UCSD-AML1 (cell line): ENCODE data around the gene PLEKHO2.

ENCODE experiments used
- DNase-seq: peaks from one replicate; lab custom pipeline; 2025; ENCODE audit not compliant: unreplicated experiment; lab: John Stamatoyannopoulos, UW

PLEKHO2 gene

GRCh38 chr15:64825431-64826294 lies 16.1 kb upstream of the PLEKHO2 start, which contains the start of gene PIF1:
TSS of gene PIF1 (minus strand) at chr15:64825647. CDS start at chr15:64824335, 1,312 bp downstream.
- peak; percentile 83 for DNase-seq

DNA sequence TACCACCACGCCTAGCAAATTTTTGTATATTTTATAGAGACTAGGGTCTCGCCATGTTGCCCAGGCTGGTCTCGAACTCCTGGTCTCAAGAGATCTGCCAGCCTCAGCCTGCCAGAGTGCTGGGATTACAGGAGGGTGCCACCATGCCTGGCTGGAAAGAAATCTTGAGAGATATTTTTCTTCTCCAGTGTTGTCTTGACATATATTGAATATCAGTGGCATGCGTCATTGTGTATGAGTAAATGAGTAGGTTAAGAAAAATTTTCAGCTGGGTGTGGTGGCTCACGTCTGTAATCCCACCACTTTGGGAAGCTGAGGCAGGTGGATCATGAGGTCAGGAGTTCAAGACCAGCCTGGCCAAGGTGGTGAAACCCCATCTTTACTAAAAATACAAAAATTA lies 12.7 kb upstream of the PLEKHO2 start:
- DNase-seq, result no peak

DNA sequence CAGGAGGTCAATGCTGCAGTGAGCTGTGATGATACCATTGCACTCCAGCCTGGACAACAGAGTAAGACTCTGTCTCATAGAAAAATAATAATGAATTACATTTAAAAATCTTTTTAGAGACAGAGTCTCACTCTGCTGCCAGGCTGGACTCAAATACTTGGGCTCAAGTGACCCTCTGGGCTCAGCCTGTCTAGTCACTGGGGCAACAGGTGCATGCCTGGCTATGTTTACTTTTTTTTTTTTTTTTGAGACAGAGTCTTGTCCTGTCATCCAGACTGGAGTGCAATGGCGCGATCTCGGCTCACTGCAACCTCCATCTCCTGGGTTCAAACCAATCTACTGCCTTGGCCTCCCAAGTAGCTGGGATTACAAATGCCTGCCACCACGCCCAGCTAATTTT lies 8.0 kb upstream of the PLEKHO2 start:
- no peak for DNase-seq

GRCh38 chr15:64836023-64836536 lies 5.6 kb upstream of the PLEKHO2 start:
- DNase-seq, result no peak

DNA sequence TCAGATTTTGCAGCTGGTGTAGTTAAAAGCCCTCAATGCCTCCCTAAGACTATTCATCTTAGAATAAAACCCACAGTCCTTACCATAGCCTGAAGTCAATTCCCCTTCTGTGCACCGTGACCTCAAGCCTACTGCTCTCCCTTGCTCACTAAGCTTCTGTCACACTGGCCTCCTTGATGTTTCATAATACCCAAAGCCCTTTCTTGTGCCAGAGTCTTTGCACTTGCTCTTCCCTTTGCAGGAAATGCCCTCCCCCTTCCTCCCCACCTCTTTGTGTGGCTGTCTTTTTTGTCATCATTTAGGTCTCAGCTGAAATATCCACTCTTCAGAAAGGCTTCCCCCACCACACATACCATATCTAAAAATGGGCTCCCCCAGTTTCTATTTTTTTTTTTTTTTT lies 4.2 kb upstream of the PLEKHO2 start:
- peak; percentile 38 for DNase-seq

DNA sequence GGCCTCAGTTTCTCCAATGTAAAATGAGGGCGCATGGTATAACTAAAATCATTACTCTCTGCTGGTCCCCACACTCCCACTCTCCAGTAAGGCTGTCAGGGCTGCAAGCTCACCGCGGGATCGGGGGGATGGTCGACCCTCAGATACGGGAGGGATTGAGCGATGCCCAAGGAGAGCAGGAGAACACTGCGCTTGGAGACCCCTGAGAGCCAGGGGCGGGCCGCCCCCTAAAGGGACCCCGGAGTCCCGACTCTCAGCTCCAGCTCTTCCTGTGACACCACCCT lies 713 bp upstream of the PLEKHO2 start:
- no peak for DNase-seq

DNA sequence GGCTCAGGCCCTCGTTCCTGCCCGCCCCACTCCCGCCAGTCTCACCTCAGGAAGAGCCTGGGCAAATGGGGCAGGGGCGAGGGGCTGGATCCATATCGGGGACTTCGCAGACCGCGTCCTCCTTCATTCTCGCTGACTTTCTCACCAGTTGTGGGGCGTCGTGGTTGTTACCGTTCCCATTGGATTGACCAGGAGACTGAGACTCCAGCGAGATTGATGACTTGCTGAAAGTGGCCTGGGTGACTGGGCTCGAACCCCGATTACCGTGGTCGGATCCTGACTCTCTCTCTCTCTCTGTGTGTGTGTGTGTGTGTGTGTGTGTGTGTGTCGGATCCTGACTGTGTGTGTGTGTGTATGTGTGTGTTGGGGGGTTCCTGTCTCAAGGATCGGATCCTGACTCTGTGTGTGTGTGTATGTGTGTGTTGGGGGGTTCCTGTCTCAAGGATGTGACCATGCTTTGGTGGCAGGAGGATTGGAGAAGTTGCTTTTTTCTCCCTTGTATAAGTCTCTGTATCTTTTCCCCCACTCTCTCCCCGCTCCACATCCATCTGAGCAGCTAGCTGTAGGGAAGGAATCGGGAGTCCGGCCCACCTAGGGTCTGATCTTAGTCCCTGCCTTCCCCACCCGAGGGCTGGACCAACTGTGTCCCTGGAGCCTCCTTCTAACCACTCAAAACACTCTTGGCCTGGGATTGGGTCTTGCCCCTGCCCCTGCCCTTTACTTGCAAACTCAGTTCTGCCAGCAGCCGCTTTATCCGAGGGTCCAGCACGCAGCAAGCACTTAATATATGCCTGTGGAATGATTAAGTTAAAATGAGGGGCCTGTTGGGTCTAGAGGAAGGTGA lies 603 bp downstream of the PLEKHO2 start:
- peak; percentile 48 for DNase-seq

- DNase-seq, result peak; percentile 77
Measured at GRCh38 chr15:64842986-64843561, 1.4 kb downstream of the PLEKHO2 start.

DNA sequence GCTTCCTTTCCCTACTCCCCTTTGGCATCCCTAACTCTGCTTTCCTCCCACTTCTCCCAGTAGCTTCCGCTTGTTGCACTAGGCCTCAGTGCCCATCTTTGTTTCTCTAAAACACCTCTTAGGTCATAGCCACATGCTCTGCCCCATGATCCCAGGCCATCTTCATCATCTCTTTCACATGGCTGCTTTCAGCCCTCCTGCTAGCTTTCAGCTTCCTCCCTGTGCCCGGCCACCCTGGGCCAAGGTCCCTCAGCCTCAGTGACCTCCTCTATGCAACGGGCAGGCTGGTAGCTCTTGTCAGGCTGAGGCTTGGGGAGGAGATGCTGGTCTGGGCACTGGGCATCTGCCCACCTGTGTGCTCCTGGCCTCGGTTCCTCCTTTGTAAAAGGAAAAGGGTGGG lies 2.3 kb downstream of the PLEKHO2 start:
- DNase-seq, result no peak

- peak; percentile 34 for DNase-seq
Measured at GRCh38 chr15:64844576-64845145, 2.9 kb downstream of the PLEKHO2 start.

DNA sequence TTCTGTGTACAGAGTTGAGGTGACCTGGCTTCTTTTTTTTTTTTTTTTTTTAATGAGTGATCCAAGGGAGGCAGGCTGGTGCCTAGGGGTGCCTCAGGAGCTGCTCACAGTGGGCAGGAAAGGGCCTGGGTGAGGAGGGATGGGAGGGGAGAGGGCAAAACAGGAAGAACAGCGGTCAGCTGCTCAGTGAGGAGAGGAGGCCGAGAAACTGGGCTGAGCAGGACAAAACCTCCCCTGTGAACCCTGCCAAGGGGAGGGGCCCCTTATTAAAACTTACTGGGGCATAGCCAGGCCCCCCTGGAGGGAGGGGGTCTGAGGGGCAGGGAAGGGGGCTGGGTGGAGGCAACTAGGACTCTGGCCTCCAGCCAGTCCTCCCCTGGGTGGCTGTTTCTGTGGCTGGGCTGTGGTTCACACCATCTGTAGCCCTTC lies 3.5 kb downstream of the PLEKHO2 start:
- DNase-seq, result peak; percentile 49

- DNase-seq, result no peak
Measured at GRCh38 chr15:64845831-64846595, 4.3 kb downstream of the PLEKHO2 start.

- DNase-seq, result no peak
Measured at GRCh38 chr15:64847016-64847415, 5.3 kb downstream of the PLEKHO2 start.

- no peak for DNase-seq
Measured at GRCh38 chr15:64847448-64847847, 5.7 kb downstream of the PLEKHO2 start.

- DNase-seq, result no peak
Measured at GRCh38 chr15:64847876-64848716, 6.4 kb downstream of the PLEKHO2 start.

- no peak for DNase-seq
Measured at GRCh38 chr15:64850778-64851502, 9.2 kb downstream of the PLEKHO2 start.

DNA sequence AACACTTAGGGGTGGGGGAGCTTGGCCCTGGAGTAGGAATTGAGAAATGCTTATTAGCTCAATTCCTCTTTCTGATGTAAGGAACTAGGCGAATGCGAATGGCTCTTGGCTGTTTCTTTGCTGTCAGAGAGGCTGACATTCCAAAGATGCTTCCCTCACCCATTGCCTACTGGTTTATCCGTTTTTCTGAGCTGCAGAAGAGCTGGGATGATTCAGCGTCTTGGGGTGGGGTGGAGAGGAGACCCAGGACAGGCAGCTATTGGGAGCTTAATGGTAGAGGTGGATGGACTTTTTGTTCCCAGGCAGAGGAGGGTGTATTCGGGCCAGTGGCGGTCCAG lies 9.8 kb downstream of the PLEKHO2 start:
- DNase-seq, result no peak

GRCh38 chr15:64854041-64854440 lies 12.3 kb downstream of the PLEKHO2 start:
- no peak for DNase-seq

GRCh38 chr15:64854526-64854925 lies 12.8 kb downstream of the PLEKHO2 start:
- DNase-seq, result no peak
